SH-SY5Y (cell line): Measurements from ENCODE around the gene LPO.

Experiments used
- GATA2 ChIP-seq: IDR thresholded peaks from 2 replicates; pipeline ENCODE4 v1.6.1; 2011; ENCODE audit warnings: mild to moderate bottlenecking, low read depth, low read length
- GATA3 ChIP-seq: IDR thresholded peaks from 2 replicates; pipeline ENCODE4 v1.6.1; 2011; ENCODE audit warnings: low read depth, mild to moderate bottlenecking, low read length, moderate library complexity

DNA sequence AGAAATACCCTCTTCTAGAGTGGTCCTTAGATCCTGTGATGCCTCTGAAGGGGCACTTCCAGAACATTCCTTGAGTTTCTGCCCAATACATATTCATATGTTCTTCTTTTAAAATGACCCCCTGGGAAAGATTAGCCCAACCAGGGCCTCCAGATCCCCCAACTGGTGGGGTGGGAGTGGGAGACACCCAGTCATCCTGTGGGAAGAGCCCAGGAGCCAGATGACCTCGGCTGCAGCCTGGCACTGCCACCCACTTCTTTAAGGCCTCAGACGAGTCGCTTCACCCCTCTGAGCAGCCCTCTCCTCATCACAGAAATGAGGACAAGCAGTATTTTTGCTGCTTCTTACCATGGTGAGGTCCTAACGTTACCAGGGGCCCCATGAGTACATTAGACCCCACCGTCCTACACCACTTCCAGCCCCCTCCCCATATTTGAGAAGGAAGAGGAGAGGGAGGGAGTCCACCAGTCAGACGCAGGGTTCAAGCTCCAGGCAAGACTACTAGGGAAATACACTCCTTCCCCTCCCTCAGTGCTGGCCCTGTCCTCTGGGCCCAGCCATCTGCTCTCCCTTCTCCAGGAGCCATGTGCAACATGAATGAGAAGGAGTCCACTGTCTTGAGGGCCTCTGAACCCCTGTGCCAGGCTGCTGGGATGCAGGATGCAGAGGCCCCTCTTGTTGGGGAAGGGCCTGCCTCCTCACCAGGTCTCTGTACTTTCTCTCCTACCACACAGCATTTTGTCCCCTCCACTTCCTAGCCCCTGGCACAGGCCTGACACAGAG is 30.6 kb downstream of the LPO start:
- TF ChIP-seq GATA3 (no peak), GATA2 (no peak)
